H9 (cell line): Measurements from ENCODE around the gene NXPH4. TPM values are rescaled to one million over a fixed set of nuclear protein-coding genes. Genes with fewer than 3 reads are reported as not detected.
A peak's percentile ranks its signal among the peaks of the same experiment; 100 is the strongest.

Experiments
- DNase-seq: peaks from one replicate; pipeline ENCODE4 v3.0.0-alpha.2; 2017
- H2AFZ ChIP-seq: one replicate; pipeline ENCODE4 v1.6.1; 2013; ENCODE audit warnings: mild to moderate bottlenecking, low read length, control low read depth, moderate library complexity
- H2AK5ac ChIP-seq: 2 replicates; pipeline ENCODE4 v1.6.1; 2013; ENCODE audit warnings: low read length, control low read depth, mixed read lengths; ENCODE audit not compliant: insufficient read length
- H2BK120ac ChIP-seq: one replicate; pipeline ENCODE4 v1.6.1; 2013; ENCODE audit warnings: low read depth, mild to moderate bottlenecking, low read length, control low read depth, inconsistent platforms; ENCODE audit not compliant: poor library complexity, severe bottlenecking
- H2BK12ac ChIP-seq: 2 replicates; pipeline ENCODE4 v1.6.1; 2013; ENCODE audit warnings: low read length, control low read depth, mixed read lengths, low read depth; ENCODE audit not compliant: insufficient read length
- H2BK15ac ChIP-seq: 2 replicates; pipeline ENCODE4 v1.6.1; 2013; ENCODE audit warnings: low read depth, low read length, control low read depth
- H2BK20ac ChIP-seq: one replicate; pipeline ENCODE4 v1.6.1; 2013; ENCODE audit warnings: low read depth, mild to moderate bottlenecking, low read length, control low read depth, inconsistent platforms; ENCODE audit not compliant: poor library complexity, severe bottlenecking
- H2BK5ac ChIP-seq: 2 replicates; pipeline ENCODE4 v1.6.1; 2013; ENCODE audit warnings: low read length, control low read depth, mixed read lengths; ENCODE audit not compliant: insufficient read length
- H3K14ac ChIP-seq: 2 replicates; pipeline ENCODE4 v1.6.1; 2013; ENCODE audit warnings: low read length, control low read depth; ENCODE audit not compliant: insufficient read depth
- H3K18ac ChIP-seq: 2 replicates; pipeline ENCODE4 v1.6.1; 2013; ENCODE audit warnings: low read depth, mild to moderate bottlenecking, mixed read lengths, low read length, control low read depth; ENCODE audit not compliant: insufficient read length
- H3K23ac ChIP-seq: 2 replicates; pipeline ENCODE4 v1.6.1; 2013; ENCODE audit warnings: low read length, control low read depth, mixed read lengths, low read depth; ENCODE audit not compliant: insufficient read length
- H3K23me2 ChIP-seq: 2 replicates; pipeline ENCODE4 v1.6.1; 2013; ENCODE audit warnings: low read depth, mild to moderate bottlenecking, mixed read lengths, low read length, control low read depth; ENCODE audit not compliant: insufficient read length, poor library complexity, severe bottlenecking
- H3K27ac ChIP-seq: 2 replicates; pipeline ENCODE4 v1.5.1; 2013; ENCODE audit warnings: low read length, control low read depth, mixed read lengths, low read depth; ENCODE audit not compliant: insufficient read length
- H3K27me3 ChIP-seq: 2 replicates; pipeline ENCODE4 v1.6.1; 2013; ENCODE audit warnings: low read length, control low read depth, inconsistent platforms; ENCODE audit not compliant: insufficient read depth
- H3K4ac ChIP-seq: 2 replicates; pipeline ENCODE4 v1.6.1; 2013; ENCODE audit warnings: low read depth, mild to moderate bottlenecking, control low read depth, inconsistent platforms, low read length, moderate library complexity
- H3K4me1 ChIP-seq: 2 replicates; pipeline ENCODE4 v1.6.1; 2013; ENCODE audit warnings: low read length, control low read depth, inconsistent platforms; ENCODE audit not compliant: insufficient read depth
- H3K4me2 ChIP-seq: 2 replicates; pipeline ENCODE4 v1.6.1; 2013; ENCODE audit warnings: low read length, control low read depth, mixed read lengths; ENCODE audit not compliant: insufficient read length, insufficient read depth
- H3K56ac ChIP-seq: 2 replicates; pipeline ENCODE4 v1.6.1; 2013; ENCODE audit warnings: low read depth, mild to moderate bottlenecking, mixed read lengths, low read length, control low read depth; ENCODE audit not compliant: insufficient read length
- H3K79me1 ChIP-seq: 2 replicates; pipeline ENCODE4 v1.6.1; 2013; ENCODE audit warnings: low read depth, mild to moderate bottlenecking, moderate library complexity, low read length, control low read depth, inconsistent platforms; ENCODE audit not compliant: insufficient read depth, poor library complexity, severe bottlenecking
- H3K79me2 ChIP-seq: 2 replicates; pipeline ENCODE4 v1.6.1; 2013; ENCODE audit warnings: low read length, control low read depth, inconsistent platforms; ENCODE audit not compliant: insufficient read depth
- H3K9ac ChIP-seq: 2 replicates; pipeline ENCODE4 v1.6.1; 2013; ENCODE audit warnings: low read length, control low read depth, mixed read lengths; ENCODE audit not compliant: insufficient read length; ENCODE audit errors: extremely low read depth
- H3K9me3 ChIP-seq: one replicate; pipeline ENCODE4 v1.6.1; 2013; ENCODE audit warnings: low read depth, low read length, inconsistent platforms; ENCODE audit not compliant: control insufficient read depth
- H3T11ph ChIP-seq: one replicate; pipeline ENCODE4 v1.6.1; 2013; ENCODE audit warnings: mild to moderate bottlenecking, low read length, control low read depth, inconsistent platforms
- H4K20me1 ChIP-seq: one replicate; pipeline ENCODE4 v1.6.1; 2013; ENCODE audit not compliant: control insufficient read depth, insufficient read length, insufficient read depth
- H4K5ac ChIP-seq: 2 replicates; pipeline ENCODE4 v1.6.1; 2013; ENCODE audit warnings: low read depth, mild to moderate bottlenecking, mixed read lengths, low read length, control low read depth; ENCODE audit not compliant: insufficient read length
- H4K8ac ChIP-seq: replicated peaks from 2 replicates; pipeline ENCODE4 v1.6.1; 2013; ENCODE audit warnings: low read length, control low read depth, mixed read lengths, low read depth; ENCODE audit not compliant: insufficient read length
- H4K91ac ChIP-seq: 2 replicates; pipeline ENCODE4 v1.6.1; 2013; ENCODE audit warnings: low read depth, mild to moderate bottlenecking, moderate library complexity, mixed read lengths, low read length, control low read depth; ENCODE audit not compliant: insufficient read length
- H3K27ac Mint-ChIP-seq, 3 experiments: 2 replicates in 2 of 3; 3 replicates in 1 of 3; pipeline ENCODE4 v1.8.0; 2020 to 2021; ENCODE audit warnings: mixed read lengths in 3 of 3, mild to moderate bottlenecking in 1 of 3, moderate library complexity in 1 of 3
- H3K27me3 Mint-ChIP-seq: 2 replicates; pipeline ENCODE4 v1.8.0; 2021; ENCODE audit warnings: low read depth, mild to moderate bottlenecking, moderate library complexity, mixed read lengths
- H3K36me3 Mint-ChIP-seq, 3 experiments: 2 replicates in 2 of 3; 3 replicates in 1 of 3; pipeline ENCODE4 v1.8.0; 2020 to 2021; ENCODE audit warnings: low read depth in 3 of 3, mixed read lengths in 3 of 3; ENCODE audit not compliant: insufficient read depth in 1 of 3
- H3K4me1 Mint-ChIP-seq, 2 experiments: 2 replicates each; pipeline ENCODE4 v1.8.0; 2020; ENCODE audit warnings: mixed read lengths in 2 of 2
- H3K4me3 Mint-ChIP-seq, 2 experiments: 2 replicates in 1 of 2; 3 replicates in 1 of 2; pipeline ENCODE4 v1.8.0; 2020 to 2021; ENCODE audit warnings: mild to moderate bottlenecking in 2 of 2, mixed read lengths in 2 of 2, moderate library complexity in 1 of 2
- H3K9me3 Mint-ChIP-seq, 2 experiments: 2 replicates in 1 of 2; 3 replicates in 1 of 2; pipeline ENCODE4 v1.8.0; 2020; ENCODE audit warnings: mild to moderate bottlenecking in 2 of 2, mixed read lengths in 2 of 2, moderate library complexity in 1 of 2
- WGBS: extraction: QIAGEN DNeasy Blood & Tissue Kit; methylation state at CpG from one replicate; pipeline ENCODE4 v1.1.7; 2013; ENCODE audit warnings: missing lambda C conversion rate, low lambda C conversion rate, mixed read lengths; ENCODE audit not compliant: insufficient read length; ENCODE audit errors: extremely low coverage; 5-methylcytosine and 5-hydroxymethylcytosine counted together
- total RNA-seq: library from RNA; stranded (reverse); gene quantifications from 2 replicates; pipeline ENCODE4 v1.2.1, GENCODE V29; 2021
- TF ChIP-seq, protein P1 (sequence below): fragments of 200-600 bp; sonication (generic); conservative IDR thresholded peaks from 3 replicates; pipeline ENCODE4 v1.8.0; 2021; ENCODE audit warnings: antibody characterized with exemption, mild to moderate bottlenecking

Gene NXPH4
- total RNA-seq, 1 experiment from 2014 or later: 2.1 TPM

DNA sequence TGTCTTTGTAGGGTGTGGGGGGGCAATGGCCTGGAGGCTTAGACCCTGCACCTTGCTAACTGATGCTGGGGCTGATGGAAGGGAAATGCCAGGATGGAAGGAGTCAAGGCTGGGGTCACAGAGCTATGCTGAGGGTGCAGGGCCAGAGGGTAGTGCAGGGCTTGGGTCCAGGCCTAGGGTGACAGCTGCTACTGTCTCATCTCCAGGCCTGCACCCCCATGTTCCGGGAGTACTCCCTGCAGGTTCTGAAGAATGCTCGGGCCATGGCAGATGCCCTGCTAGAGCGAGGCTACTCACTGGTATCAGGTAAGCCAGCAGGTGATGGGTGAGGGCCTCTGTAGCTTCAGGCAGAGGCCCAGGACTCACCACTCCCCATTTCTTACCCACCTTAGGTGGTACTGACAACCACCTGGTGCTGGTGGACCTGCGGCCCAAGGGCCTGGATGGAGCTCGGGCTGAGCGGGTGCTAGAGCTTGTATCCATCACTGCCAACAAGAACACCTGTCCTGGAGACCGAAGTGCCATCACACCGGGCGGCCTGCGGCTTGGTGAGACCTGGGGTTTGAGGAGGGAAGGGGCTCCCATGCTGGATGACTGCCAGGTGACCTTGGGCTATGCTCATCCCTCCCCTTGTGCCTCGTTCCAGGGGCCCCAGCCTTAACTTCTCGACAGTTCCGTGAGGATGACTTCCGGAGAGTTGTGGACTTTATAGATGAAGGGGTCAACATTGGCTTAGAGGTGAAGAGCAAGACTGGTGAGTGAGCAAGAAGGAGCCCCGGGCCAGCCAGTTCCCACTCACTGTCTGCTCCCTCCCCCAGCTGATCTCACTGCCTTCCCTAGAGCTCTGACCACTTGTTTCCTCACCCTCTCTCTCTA is 17.0 kb downstream of the NXPH4 start:
- Mint-ChIP-seq H3K9me3 (no peaks in the 10 kb centered on the region), H3K4me1 (peaks cover 45 to 60% of the 10 kb centered on the region in 2 experiments), H3K27me3 (peaks cover 43% of the 10 kb centered on the region), H3K27ac (no peak overlapping the region), H3K36me3 (peaks cover 45 to 52% (median 47%) of the 10 kb centered on the region in 3 experiments), H3K4me3 (peak overlapping the region in 1 of 2 experiments; percentile 9; a peak in 1 of 5 replicates)
- no peak overlapping the region for H3K23ac ChIP-seq
- H2BK5ac ChIP-seq: no peak overlapping the region
- no peak overlapping the region for H2AFZ ChIP-seq
- peaks cover 5% of the 10 kb centered on the region for H3K79me1 ChIP-seq
- no peak overlapping the region for H2BK15ac ChIP-seq
- no peaks in the 10 kb centered on the region for H3K9me3 ChIP-seq
- no peak overlapping the region for H3T11ph ChIP-seq
- no peak overlapping the region for H3K4me2 ChIP-seq
- no peak overlapping the region for H3K18ac ChIP-seq
- H4K8ac ChIP-seq: no peak overlapping the region
- H3K23me2 ChIP-seq: peaks cover 19% of the 10 kb centered on the region
- TF ChIP-seq, protein P1, sequence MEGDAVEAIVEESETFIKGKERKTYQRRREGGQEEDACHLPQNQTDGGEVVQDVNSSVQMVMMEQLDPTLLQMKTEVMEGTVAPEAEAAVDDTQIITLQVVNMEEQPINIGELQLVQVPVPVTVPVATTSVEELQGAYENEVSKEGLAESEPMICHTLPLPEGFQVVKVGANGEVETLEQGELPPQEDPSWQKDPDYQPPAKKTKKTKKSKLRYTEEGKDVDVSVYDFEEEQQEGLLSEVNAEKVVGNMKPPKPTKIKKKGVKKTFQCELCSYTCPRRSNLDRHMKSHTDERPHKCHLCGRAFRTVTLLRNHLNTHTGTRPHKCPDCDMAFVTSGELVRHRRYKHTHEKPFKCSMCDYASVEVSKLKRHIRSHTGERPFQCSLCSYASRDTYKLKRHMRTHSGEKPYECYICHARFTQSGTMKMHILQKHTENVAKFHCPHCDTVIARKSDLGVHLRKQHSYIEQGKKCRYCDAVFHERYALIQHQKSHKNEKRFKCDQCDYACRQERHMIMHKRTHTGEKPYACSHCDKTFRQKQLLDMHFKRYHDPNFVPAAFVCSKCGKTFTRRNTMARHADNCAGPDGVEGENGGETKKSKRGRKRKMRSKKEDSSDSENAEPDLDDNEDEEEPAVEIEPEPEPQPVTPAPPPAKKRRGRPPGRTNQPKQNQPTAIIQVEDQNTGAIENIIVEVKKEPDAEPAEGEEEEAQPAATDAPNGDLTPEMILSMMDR: no peak
- no peak overlapping the region for H3K14ac ChIP-seq
- no peaks in the 10 kb centered on the region; the same call in 1 of the 2 replicates for H3K4me1 ChIP-seq
- no peak overlapping the region for H2BK12ac ChIP-seq
- H3K9ac ChIP-seq: no peak overlapping the region
- H3K56ac ChIP-seq: no peak overlapping the region
- no peak overlapping the region for H3K4ac ChIP-seq
- H2BK20ac ChIP-seq: no peak overlapping the region
- no peak overlapping the region for H3K27ac ChIP-seq
- no peak overlapping the region for H4K91ac ChIP-seq
- no peak overlapping the region for H2AK5ac ChIP-seq
- peaks cover 5% of the 10 kb centered on the region; the same call in 1 of the 2 replicates for H3K79me2 ChIP-seq
- no peak for DNase-seq
- H4K5ac ChIP-seq: no peak overlapping the region
- WGBS: no CpG with 5 or more reads among the region's 15 CpGs
- H4K20me1 ChIP-seq: peaks cover 4% of the 10 kb centered on the region
- H3K27me3 ChIP-seq: peaks cover 23% of the 10 kb centered on the region; the same call in 1 of the 2 replicates
- H2BK120ac ChIP-seq: no peak overlapping the region
